CD14-positive monocyte (primary cell): ENCODE data around the gene PIAS1. TPM values are rescaled to one million over a fixed set of nuclear protein-coding genes. Genes with fewer than 3 reads are reported as not detected.

Experiments
- DNase-seq, 3 donors: peaks; one replicate each; pipeline ENCODE4 v3.0.0-alpha.2; 2011 to 2022
- H2AFZ ChIP-seq: 2 replicates; pipeline ENCODE4 v1.6.0; 2012; ENCODE audit warnings: mild to moderate bottlenecking, low read depth, low read length, inconsistent platforms; ENCODE audit not compliant: insufficient read depth, poor library complexity, severe bottlenecking
- H3K27ac ChIP-seq, 2 donors: 1 replicate in 1 of 2; 2 replicates in 1 of 2; pipeline ENCODE4 v1.5.1; 2012 to 2013; ENCODE audit warnings: low read length in 2 of 2, control low read depth in 1 of 2, inconsistent platforms in 1 of 2, low read depth in 1 of 2, mild to moderate bottlenecking in 1 of 2
- H3K27me3 ChIP-seq, 2 donors: one replicate each; pipeline versions ENCODE4 v1.6.0 to v1.6.1; 2011 to 2013; ENCODE audit warnings: low read length in 2 of 2; ENCODE audit not compliant: control insufficient read depth in 2 of 2, insufficient read depth in 2 of 2
- H3K36me3 ChIP-seq, 2 donors: replicated peaks in 1 of 2; 1 replicate in 1 of 2; 2 replicates in 1 of 2; pipeline versions ENCODE4 v1.5.1 to v1.6.1; 2012 to 2013; ENCODE audit warnings: low read length in 2 of 2, control low read depth in 1 of 2, inconsistent platforms in 1 of 2, mild to moderate bottlenecking in 1 of 2; ENCODE audit not compliant: insufficient read depth in 2 of 2, control insufficient read depth in 1 of 2
- H3K4me1 ChIP-seq, 2 donors: 1 replicate in 1 of 2; 2 replicates in 1 of 2; pipeline versions ENCODE4 v1.5.1 to v1.6.1; 2012 to 2013; ENCODE audit warnings: low read length in 2 of 2, control low read depth in 1 of 2, inconsistent platforms in 1 of 2, mild to moderate bottlenecking in 1 of 2, moderate library complexity in 1 of 2; ENCODE audit not compliant: insufficient read depth in 2 of 2, control insufficient read depth in 1 of 2
- H3K4me2 ChIP-seq: replicated peaks from 2 replicates; pipeline ENCODE3; 2012; ENCODE audit warnings: low read length, moderate library complexity, mild to moderate bottlenecking; ENCODE audit not compliant: poor library complexity, severe bottlenecking; ENCODE audit errors: extremely low read depth
- H3K4me3 ChIP-seq, 3 experiments: fragments of 200-600 bp in 1 of 3; sonication (generic) in 1 of 3; replicated peaks in 1 of 3; 1 replicate in 2 of 3; 2 replicates in 1 of 3; pipeline ENCODE4 v1.5.1; 2011 to 2013; ENCODE audit warnings: low read length in 3 of 3, mild to moderate bottlenecking in 3 of 3, control low read depth in 2 of 3, low read depth in 2 of 3, inconsistent platforms in 1 of 3, moderate library complexity in 1 of 3
- H3K79me2 ChIP-seq: 2 replicates; pipeline ENCODE4 v1.6.0; 2012; ENCODE audit warnings: mild to moderate bottlenecking, control low read depth, inconsistent platforms, low read length, moderate library complexity; ENCODE audit not compliant: insufficient read depth
- H3K9ac ChIP-seq: 2 replicates; pipeline ENCODE4 v1.6.0; 2017; ENCODE audit warnings: low read length, mild to moderate bottlenecking; ENCODE audit not compliant: insufficient read depth, poor library complexity, severe bottlenecking
- H3K9me3 ChIP-seq, 2 donors: replicated peaks in 1 of 2; 1 replicate in 1 of 2; 2 replicates in 1 of 2; pipeline versions ENCODE4 v1.5.1 to v1.6.1; 2012 to 2013; ENCODE audit warnings: low read length in 2 of 2, control low read depth in 1 of 2; ENCODE audit not compliant: control insufficient read depth in 1 of 2, insufficient read depth in 1 of 2
- H4K20me1 ChIP-seq: 2 replicates; pipeline ENCODE4 v1.6.0; 2012; ENCODE audit warnings: mild to moderate bottlenecking, low read length, control low read depth, moderate library complexity; ENCODE audit not compliant: insufficient read depth
- H3K27ac Mint-ChIP-seq, 7 donors: one replicate each; pipeline ENCODE4 v1.8.0; 2020; ENCODE audit warnings: mild to moderate bottlenecking in 7 of 7, mixed read lengths in 7 of 7, moderate library complexity in 6 of 7, inconsistent platforms in 2 of 7
- H3K27me3 Mint-ChIP-seq, 3 donors: one replicate each; pipeline ENCODE4 v1.8.0; 2021 to 2022; ENCODE audit warnings: low read depth in 3 of 3, mild to moderate bottlenecking in 3 of 3, mixed read lengths in 3 of 3, moderate library complexity in 3 of 3, inconsistent platforms in 1 of 3
- H3K36me3 Mint-ChIP-seq, 2 donors: one replicate each; pipeline ENCODE4 v1.8.0; 2020; ENCODE audit warnings: mixed read lengths in 2 of 2, inconsistent platforms in 1 of 2, mild to moderate bottlenecking in 1 of 2
- H3K4me1 Mint-ChIP-seq: one replicate; pipeline ENCODE4 v1.8.0; 2020; ENCODE audit warnings: mild to moderate bottlenecking, mixed read lengths
- H3K4me3 Mint-ChIP-seq, 2 donors: one replicate each; pipeline ENCODE4 v1.8.0; 2020; ENCODE audit warnings: mild to moderate bottlenecking in 2 of 2, mixed read lengths in 2 of 2, moderate library complexity in 1 of 2
- H3K9me3 Mint-ChIP-seq, 7 donors: one replicate each; pipeline ENCODE4 v1.8.0; 2020 to 2022; ENCODE audit warnings: mixed read lengths in 7 of 7, mild to moderate bottlenecking in 6 of 7, moderate library complexity in 6 of 7, inconsistent platforms in 2 of 7
- WGBS: methylation state at CpG from one replicate; pipeline ENCODE4 v1.1.5; 2013; ENCODE audit warnings: missing lambda C conversion rate; ENCODE audit not compliant: insufficient coverage; 5-methylcytosine and 5-hydroxymethylcytosine counted together
- intact Hi-C, 2 donors: fragments of 100-400 bp; cut with micrococcal nuclease; formaldehyde crosslinking; loops; one replicate each; pipeline versions ENCODE4 v1.15.0 to v1.15.1; 2023
- polyA plus RNA-seq, 3 donors: library from polyadenylated mRNA; depleted of rRNA in 1 of 3; unstranded in 2 of 3; stranded (reverse) in 1 of 3; fragments of 300-500 nt in 2 of 3; fragments of >200 nt in 1 of 3; fragmentation: Illumina TruSeq in 2 of 3; gene quantifications; 1 replicate in 2 of 3; 2 replicates in 1 of 3; pipeline ENCODE4 v1.2.3, GENCODE V29; 2012 to 2021
- TF ChIP-seq, protein P1 (sequence below): fragments of 200-600 bp; IDR thresholded peaks from one replicate; pipeline ENCODE4 v1.8.0; 2022; ENCODE audit warnings: antibody characterized with exemption, mild to moderate bottlenecking

Gene PIAS1
- polyA plus RNA-seq, 3 donors: 47.3 to 109 (median 89.8) TPM

- Histone ChIP-seq H3K79me2 (peaks cover 100% of the 10 kb centered on the region), H2AFZ (no peak overlapping the region), H3K9me3 (no peaks in the 10 kb centered on the region), H3K4me1 (peaks cover 20 to 42% of the 10 kb centered on the region in 2 donors), H3K36me3 (peaks cover 3 to 8% of the 10 kb centered on the region in 2 donors), H3K9ac (no peak overlapping the region), H4K20me1 (peaks cover 100% of the 10 kb centered on the region), H3K4me3 (no peak overlapping the region), H3K27me3 (no peaks in the 10 kb centered on the region), H3K27ac (peak overlapping the region in 1 of 2 donors; percentile 58), H3K4me2 (peak overlapping the region; percentile 7)
- H3K4me3 Mint-ChIP-seq: no peak overlapping the region
- TF ChIP-seq, protein P1, sequence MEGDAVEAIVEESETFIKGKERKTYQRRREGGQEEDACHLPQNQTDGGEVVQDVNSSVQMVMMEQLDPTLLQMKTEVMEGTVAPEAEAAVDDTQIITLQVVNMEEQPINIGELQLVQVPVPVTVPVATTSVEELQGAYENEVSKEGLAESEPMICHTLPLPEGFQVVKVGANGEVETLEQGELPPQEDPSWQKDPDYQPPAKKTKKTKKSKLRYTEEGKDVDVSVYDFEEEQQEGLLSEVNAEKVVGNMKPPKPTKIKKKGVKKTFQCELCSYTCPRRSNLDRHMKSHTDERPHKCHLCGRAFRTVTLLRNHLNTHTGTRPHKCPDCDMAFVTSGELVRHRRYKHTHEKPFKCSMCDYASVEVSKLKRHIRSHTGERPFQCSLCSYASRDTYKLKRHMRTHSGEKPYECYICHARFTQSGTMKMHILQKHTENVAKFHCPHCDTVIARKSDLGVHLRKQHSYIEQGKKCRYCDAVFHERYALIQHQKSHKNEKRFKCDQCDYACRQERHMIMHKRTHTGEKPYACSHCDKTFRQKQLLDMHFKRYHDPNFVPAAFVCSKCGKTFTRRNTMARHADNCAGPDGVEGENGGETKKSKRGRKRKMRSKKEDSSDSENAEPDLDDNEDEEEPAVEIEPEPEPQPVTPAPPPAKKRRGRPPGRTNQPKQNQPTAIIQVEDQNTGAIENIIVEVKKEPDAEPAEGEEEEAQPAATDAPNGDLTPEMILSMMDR: no peak
- intact Hi-C loops: no loop called here
- peaks cover 4 to 23% of the 10 kb centered on the region in 2 donors for H3K36me3 Mint-ChIP-seq
- 100% methylated on average over 2 of the region's 5 CpGs for WGBS
- peak overlapping the region in 2 of 7 donors; percentile 4 to 45 for H3K27ac Mint-ChIP-seq
- H3K27me3 Mint-ChIP-seq: no peaks in the 10 kb centered on the region
- peaks cover 61% of the 10 kb centered on the region for H3K4me1 Mint-ChIP-seq
- DNase-seq: no peak
- no peaks in the 10 kb centered on the region for H3K9me3 Mint-ChIP-seq
Measured at GRCh38 chr15:68061602-68062001, 7.5 kb downstream of the PIAS1 start.

- H2AFZ ChIP-seq: no peak overlapping the region
- no peak overlapping the region for H3K4me3 Mint-ChIP-seq
- WGBS: no CpG with 5 or more reads among the region's 3 CpGs
Measured at GRCh38 chr15:68062214-68062613, 8.1 kb downstream of the PIAS1 start.

More at GRCh38 chr15:68062214-68062613, 8.1 kb downstream of the PIAS1 start:
- Mint-ChIP-seq H3K36me3 (peaks cover 7 to 26% of the 10 kb centered on the region in 2 donors), H3K27ac (peak overlapping the region in 1 of 7 donors; percentile 34), H3K27me3 (no peaks in the 10 kb centered on the region), H3K9me3 (no peaks in the 10 kb centered on the region), H3K4me1 (peaks cover 58% of the 10 kb centered on the region)
- Histone ChIP-seq H3K9me3 (no peaks in the 10 kb centered on the region), H3K4me1 (peaks cover 16 to 36% of the 10 kb centered on the region in 2 donors), H3K27ac (peak overlapping the region in 1 of 2 donors; percentile 58), H3K4me2 (no peak overlapping the region), H3K27me3 (no peaks in the 10 kb centered on the region), H3K79me2 (peaks cover 100% of the 10 kb centered on the region), H3K4me3 (no peak overlapping the region), H4K20me1 (peaks cover 100% of the 10 kb centered on the region), H3K9ac (no peak overlapping the region), H3K36me3 (peaks cover 3 to 14% of the 10 kb centered on the region in 2 donors)
- DNase-seq: no peak
- TF ChIP-seq, protein P1: no peak
- intact Hi-C loops: no loop called here
